Activated CD4-positive, alpha-beta T cell treated with anti-CD3 and anti-CD28 coated beads for 4 hours (primary cell): ENCODE data around the gene HORMAD2.
"Not testable (repeated sequence)": the region's sequence is repeated elsewhere in the genome, so short reads cannot be mapped to it uniquely, and the experiment has no call there.

Source experiments
- DNase-seq, 2 donors: peaks; one replicate each; pipeline ENCODE4 v3.0.0-alpha.2; 2020

HORMAD2 gene

DNA sequence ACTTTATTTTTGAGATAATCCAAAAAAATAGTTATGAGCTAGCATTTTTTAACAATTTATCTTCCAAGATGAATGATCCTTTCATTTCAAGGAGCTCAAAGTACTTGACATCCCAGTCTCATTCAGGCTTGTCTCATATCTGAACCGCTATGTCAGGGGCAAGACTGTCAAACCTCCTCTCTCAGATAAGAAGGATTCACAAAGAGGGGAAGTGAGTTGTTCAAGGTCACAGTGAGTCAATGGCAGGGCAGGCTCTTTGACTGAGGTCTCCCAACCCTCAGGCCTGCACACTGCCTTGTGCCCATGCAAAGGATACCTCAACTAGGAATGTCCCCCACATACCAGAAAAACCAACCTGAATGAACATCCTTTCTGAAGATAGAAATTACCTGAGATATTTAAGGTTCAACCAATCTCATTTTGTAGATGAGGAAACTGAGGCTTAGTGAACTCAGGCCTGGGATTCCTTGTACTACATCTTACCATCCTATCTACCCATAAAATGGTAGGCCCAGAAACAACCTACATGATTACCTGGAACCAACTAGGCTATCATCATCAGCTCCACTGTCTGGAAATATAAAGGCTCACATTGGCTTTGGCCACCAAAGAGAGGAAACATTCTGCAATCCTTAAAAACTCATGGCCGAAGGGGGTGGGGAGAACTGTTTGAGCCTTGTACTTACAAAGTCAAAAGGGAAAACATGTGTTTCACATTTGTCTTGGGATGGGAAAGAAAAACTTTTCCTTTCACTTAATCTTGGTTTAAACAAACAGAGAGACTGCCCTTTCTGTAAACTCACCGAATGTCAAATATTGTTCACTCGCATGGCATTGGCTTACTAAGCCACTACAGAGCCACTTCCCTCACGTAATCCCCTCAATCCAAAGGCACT lies 115.2 kb downstream of the HORMAD2 start:
- DNase-seq, result no peak

DNA sequence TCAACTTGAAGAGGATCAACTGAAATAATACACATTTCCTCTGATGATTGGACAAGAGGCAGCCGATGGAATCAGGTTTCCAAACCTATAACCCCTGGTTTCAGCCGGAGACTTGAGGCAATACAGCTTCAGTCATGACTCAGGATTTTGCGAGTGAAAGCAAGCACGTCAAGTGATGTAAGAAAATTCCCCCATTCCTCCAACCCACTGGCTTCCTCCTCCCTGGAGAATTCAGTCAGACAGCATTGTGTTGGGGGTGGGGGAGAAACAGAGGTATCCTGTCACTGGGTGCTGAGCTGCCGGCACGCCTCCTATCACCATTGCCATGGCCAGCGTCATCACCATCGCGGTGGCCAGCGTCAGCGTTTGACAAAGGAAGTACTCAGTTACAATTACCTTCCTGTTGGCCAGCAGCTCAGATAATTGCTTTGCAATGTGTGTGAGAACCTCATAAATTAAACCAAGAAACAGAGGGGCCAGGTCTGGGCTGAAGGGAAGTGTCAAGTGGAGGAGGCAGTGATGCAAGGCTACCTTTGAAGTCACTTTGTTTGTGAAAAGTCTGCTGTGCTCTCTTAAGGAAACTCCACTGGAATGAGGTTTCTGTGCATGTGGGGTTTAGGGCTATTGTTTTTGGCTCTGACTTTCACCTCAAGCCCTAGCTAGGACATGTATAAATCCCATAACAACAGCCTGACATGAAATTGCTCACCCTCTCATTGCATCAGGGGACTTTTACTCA lies 116.0 kb downstream of the HORMAD2 start:
- DNase-seq, result peak; percentile 36 to 45

DNA sequence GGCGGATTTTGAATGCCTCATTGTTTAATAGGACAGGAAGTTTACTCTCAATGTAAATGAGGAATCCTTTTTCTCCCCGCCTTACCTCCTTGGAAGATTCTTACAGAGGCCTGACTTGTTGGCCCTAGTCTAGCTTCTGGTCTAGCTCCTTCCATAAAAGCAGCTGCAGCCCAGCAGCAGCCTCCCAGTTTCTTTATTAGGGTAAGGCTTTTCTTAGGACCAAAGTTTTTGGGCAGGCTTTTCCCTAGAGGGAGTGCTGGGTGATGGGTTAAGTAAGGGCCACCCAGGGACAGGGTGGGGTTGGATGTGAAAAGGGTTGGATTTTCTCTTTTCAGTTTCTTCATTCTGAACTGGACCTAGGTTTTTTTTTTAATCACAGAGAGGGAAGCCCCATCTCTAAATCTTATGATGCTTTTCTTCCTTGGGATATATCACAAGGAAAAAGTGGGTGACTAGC lies 116.6 kb downstream of the HORMAD2 start:
- DNase-seq, result no peak

DNA sequence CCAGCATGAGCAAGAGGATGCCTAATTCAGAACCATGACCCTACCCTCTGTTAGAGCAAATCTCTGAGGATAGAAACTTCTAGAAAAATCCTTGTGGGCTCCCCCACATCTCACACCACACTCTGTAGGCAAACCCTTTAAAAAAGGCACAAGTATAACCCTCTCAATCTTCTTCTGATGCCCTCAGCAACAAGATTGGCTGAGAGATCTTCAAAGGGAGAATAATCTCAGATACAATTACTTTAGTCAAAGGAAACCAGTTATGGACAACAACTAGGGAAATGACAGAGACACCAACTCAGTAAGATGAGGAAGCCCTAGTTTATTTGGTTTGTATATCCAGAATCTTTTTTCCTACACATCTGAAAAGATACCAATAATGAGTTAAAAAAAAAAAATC lies 117.1 kb downstream of the HORMAD2 start:
- no peak for DNase-seq

DNA sequence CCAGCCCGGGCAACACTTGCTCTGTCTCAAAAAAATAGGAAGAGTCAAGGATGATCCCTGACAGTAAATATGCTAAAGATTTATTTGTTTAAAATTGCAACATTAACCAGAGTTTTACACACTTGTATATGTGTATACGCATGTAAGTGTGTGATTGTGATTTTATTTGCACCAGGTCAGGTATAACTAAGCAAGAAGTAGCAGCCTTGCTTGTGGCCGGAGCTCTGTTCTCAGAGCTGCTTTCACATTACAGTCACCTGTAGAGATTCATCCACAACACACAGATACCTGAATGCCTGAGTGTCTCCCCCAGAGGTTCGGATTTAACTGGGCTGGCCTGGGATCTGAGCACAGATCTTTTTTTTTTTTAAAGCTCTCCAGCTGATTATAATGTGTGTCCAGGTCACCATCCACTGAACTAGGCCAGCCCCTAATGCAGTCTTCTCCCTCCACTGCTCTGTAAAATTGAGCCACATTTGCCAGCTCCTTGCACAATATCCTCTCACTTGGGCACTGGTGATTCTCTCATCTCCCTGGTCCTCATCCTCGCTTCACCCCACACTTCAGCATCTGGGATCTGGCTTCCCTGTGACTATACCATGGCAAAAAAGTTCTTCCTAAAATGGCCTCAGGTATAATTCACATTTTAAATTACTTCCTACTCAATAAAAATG lies 118.0 kb downstream of the HORMAD2 start:
- no peak for DNase-seq

DNA sequence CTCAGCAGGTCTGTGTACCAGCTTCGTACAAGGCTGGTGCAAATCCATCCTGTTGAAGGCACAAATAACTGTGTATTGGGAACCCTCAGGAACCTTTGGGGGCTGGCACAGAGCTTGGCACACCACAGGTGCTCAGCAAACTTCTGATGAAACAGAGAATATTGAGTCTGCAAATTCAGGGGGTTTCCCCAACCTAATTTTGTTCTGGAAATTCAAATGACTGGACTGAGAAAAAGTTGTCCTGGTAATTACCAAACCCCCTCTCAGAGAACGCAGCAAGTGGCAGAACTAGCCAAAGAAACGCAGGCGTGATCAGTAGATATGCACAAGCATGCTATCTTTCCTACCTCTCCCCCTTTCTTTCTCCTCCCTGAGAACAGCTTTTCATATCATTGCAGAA lies 118.7 kb downstream of the HORMAD2 start:
- DNase-seq, result no peak

DNA sequence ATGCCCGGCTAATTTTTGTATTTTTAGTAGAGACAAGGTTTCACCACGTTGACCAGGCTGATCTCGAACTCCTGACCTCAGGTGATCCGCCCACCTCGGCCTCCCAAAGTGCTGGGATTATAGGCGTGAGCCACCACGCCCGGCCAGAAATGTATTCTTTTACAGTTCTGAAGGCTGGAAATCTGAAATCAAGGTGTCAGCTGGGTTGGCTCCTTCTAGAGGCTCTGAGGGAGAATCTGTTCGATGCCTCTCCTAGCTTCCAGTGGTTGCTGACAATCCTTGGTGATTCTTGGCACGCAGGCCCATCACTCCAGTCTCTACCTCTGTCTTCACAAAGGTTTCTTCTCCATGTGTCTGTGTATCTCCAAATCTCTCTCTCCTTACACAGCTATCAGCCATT lies 120.6 kb downstream of the HORMAD2 start:
- DNase-seq, result not testable (repeated sequence)

DNA sequence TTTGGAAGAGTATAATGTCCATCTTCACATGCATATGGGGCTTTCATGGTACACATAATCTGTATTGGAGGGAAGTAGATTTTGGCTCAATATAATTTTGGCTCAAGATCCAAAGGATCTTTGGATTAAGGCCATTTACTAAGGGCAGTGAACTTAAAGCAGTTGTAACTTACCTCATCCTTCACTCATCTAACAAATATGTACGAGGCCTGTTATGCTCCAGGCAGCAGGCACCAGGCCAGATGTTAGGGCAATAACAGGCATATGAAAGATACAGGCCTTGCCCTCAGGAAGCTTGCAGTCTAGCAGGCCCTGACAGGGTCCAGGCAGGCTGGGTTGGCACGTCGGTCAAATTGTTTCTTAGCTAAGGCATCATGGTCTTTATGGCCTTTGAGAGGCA lies 121.7 kb downstream of the HORMAD2 start:
- DNase-seq, result no peak

DNA sequence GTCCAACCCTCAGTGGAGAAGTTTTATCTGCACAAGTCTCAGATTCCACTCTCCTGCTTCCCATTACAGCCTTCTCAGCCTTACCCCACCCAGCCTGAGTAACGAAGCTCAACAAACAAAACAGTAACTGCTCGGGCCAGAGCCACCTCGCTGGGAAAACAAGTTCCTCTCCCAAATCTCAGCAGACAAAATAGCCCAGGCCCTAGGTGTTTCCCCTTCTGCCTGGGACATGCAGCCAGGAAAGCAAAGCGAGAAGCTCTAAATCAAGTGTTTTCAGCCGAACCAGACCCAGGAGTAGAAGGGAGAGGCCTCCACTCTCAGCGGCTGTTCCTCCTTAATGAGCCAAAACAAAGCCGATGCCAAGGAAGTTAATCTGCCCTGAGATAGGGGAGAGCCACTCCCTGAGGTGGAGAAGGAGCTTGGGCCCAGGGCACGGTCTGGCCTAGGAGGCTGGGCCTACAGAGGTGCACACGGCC lies 122.3 kb downstream of the HORMAD2 start:
- DNase-seq, result no peak

DNA sequence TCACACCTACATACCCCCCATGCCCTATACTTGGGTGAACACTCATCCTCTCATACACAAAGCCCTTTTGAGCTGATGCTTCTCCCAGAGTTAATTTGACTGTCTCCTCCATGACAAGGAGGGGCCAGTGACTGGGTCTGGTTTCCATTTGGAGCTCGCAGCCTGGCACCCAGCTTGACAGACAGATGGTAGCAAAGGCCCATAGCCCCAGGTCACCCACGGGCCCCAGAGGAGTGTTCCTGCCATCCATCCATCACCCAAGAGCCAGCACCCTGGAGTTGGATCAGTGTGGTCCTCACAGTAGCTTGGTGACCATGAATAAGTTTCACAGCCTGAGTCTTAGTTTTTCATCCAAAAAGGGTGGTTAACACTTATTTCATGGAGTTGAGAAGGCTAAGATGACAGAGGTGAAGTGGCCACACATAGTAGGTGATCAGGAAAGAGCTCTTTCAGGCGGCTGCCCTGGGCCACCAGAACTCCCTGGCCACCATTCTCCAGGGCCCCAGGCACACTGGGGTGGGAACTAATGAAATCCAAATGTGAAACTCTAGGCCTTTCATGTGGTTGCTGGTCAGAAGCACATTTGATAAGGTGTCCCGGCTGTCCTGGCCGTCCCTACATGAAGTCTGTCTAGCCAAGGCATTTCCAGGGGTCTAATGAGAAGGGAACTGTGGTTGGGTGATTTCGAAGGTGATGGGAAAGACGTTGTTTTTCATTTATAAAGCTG lies 123.9 kb downstream of the HORMAD2 start:
- no peak for DNase-seq

DNA sequence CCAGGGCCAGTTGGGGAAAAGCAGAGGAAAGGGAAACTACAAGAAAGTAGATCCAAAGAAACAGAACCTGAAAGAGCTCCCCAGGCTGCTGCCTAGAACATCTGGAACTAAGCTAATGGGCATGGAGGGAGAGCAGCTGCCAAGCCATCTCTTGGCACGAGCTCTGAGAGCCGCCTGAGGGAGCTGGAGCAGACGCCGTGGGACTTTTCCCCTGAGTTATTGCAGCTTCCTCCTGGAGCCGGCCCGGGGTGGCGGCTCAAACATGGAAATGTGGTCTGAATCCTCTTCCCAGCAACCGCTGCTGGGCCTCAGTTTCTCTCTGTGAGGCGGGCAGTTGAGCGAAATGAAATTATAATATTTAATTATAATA lies 124.5 kb downstream of the HORMAD2 start:
- no peak for DNase-seq

DNA sequence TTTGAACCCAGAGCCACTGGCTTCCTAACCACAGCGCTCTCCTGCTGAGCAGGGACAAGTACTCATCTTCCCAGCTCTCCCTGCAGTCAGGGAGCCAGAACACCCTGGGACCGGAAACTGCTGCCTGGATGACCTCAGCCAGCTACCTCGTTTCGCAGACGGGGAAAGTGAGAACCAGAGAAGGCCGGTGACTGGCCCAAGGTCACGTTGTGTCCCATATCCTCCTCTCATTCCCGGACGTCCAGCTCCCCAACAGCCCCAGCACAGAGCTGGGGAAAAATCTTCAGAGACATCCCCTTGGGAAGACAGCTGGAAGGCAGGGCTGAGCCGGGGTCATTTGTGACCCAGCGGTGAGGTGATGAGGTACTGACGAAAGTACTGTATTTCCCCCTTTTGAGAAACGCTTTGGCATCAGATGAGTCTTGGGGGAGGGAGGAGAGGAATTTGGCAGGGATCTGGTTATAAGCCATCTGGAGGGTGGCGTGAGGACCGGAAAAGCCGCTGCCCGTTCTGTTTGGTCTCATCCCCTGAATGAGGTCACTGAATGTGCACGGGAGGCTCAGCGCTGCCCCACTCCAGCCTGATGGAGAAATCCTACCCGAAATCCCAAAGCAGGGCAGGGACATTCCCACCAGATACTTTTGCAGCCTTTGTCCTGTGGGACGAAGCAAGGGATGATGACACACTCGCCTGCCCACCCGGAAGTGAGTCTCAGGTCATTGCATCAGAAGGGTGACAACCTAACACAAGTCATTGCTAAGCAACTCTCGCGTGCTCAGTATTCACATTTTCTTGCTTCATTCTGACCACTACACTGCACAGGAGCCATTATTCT lies 125.2 kb downstream of the HORMAD2 start:
- no peak for DNase-seq

DNA sequence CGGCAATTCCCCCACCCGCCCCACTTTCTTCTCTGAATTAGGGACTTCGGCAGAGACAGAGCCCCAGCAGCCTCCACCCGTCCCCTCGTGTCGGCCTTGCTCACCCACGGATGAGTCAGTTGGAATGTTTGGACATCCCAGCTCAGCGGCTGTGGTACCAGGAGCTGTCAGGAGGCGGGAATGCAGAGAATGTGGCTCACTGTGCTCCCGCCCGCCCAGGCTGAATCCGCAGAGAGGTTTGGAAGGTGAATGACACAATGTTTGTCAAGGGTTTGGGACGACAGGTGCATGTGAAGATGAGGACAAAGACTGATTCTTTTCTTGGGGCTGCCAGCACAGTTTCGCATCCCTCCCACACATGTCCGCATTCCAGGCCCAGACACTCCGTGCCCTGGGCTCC lies 126.7 kb downstream of the HORMAD2 start:
- no peak for DNase-seq

DNA sequence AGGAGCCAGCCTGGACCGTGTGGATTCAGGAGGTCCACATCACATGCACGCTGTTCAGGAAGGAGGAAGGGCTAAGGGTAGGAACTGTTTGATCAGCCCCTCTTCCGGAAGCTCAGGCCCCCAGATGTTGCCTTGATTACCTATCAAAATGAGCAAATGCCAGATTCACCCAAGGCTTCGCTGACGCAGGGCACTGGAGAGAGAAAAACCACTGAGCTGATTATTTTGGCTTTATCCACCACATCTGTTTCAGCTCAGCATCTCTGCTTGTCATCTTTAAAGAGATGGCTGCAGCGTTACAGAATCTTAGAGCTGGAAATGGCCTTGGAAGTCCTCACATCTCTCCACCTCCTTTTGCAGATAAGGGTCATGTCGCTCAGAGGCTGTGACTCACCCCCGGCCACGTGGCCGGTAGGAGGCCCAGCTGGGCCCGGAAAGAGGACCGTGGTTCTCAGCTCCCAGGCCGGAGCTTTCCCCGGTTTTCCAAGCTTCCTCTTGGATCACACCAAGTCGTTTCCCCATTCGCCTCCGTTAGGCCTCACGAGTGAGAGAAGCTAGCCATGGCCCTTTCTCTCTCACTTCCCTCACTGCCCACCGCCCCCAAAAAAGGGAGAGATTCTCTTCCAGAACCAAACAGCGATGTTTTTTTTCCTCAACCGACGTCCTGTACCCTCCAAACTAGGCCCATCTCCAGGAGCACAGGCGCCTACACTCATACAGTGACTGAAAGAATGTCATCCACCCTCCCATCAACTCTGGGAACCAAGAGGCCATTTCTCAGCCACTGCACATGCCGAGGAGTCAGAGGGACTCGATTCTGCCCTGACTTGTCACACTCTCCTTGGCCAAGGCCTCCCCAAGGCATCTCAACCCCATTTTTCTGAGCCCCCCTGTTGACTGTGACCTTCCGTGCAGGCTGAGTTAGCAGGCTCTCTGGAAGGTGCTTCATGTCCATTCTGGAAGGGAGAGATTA lies 128.7 kb downstream of the HORMAD2 start:
- no peak for DNase-seq

DNA sequence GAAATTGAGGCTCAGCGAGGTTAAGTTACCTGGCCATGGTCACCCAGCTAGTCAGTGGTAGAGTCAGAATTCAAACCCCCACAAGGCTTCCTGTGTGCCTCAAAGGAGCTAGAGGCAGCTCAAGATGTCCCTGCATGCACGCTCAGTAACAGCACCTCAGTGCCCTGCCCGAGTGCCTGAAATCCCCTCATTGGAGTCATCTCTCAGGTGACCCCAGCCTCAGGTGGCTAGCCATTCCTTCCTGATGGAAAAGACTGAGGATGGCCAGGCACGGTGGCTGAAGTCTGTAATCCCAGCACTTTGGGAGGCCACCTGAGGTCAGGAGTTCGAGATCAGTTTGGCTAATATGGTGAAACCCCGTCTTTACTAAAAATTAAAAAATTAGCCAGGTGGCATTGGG lies 129.4 kb downstream of the HORMAD2 start:
- no peak for DNase-seq

DNA sequence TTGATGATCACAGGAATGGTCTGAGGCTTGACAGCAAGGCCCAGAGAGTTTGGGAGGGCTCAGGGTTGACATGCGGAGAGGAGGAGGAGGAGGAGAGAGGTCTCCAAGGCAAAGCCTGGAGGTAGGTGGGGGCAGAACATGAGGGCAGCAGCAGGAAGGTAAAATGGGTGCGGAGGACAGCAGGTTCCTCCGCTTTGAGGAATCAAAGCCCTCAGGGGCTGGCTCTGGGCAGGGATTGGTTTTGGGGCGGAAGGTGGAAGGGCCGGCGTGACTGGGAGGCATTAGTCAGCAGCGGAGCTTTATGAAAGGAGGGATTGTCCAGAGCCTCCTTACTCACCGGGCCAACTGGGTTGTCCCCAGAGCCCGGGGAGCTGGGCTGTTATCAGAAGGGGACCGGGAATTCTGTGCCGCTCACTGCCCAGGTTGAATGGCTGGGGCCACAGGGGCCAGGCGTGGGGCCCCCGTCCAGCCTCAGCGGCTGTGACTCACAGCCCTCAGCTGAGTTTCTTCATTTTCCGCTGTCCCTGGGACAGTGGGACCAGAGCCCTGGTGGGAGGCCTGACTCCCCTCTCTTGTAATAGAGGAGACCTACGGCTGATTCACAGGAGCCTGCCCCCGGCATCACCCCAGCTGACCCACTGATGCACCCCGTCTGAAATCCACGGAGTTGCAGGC lies 130.1 kb downstream of the HORMAD2 start:
- no peak for DNase-seq

DNA sequence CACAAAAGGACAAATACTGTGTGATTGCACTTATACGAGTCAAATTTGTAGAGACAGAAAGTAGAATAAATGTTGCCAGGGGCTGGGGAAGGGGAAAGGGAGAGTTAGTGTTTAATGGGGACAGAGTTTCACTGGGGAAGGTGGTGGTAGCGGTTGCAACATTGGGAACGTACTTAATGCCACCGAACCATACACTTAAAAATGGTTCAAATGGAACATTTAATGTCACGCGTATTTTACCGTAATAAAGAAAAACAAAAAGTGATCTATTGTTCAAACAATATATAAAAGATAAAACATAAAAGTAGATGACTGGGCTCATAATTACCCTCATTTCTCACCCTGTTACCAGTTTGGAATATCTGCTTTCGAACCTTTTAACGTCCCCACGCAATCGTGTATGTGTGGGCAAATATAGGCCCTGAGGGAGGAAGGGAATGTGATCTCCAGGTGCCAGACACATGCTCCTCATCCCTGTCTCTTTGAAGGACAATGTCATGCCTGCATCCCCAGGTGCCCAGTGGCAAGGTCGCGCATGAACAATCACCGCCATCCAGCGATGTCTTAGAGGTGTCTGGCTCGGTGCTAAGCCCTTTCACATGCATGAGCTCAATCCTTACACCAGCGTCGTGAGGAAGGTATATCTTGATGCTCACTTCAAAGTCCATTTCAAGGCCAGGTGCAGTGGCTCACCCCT lies 131.0 kb downstream of the HORMAD2 start:
- DNase-seq, result no peak

DNA sequence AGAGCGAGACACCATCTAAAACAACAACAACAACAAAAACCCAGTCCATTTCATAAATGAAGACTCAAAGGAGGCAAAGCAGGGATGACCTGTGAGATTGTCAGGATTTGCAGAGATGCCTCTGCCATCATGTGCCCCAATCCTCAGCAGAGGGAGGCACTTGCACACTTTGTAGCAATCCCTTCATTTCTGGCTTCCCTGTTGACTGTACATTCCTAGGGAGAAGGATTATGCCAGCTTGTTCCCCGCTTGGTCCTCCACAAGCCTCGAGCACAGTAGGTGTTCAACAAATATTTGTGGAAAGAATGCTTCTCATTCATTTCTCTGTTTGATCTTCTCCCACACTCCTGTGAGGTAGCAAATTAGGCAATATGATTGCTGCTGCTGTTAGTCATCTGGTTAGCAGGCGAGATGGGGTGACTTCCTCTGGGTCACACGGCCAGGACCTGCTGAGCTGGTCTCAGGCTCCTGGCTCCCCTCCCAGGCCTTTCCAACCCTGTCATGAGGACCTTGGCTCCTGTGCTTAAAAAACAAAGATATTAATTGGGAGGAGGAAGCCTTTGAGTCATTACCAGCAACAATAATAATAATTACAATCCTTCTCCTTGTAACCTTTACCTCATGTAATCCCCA lies 132.2 kb downstream of the HORMAD2 start:
- no peak for DNase-seq

DNA sequence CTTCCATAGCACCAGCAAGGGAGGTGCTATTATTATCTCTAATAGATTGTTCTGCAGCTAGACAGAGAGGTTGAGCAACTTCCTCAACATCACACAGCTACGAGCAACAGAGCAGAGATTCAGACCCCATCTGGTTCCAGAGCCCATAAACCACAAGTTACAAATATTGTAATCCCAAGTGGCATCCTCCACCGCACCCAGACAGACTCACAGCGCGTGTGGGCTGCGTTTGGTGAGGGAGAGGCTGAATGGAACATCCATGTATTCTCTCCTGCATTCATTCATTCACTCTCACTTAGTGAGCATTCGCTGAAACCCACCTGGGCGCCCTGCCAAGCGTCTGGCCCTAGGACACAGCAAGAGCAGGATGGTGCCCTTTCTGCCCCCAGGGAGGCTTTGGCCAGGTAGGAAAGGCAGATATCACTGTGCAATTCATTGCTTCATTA lies 132.8 kb downstream of the HORMAD2 start:
- DNase-seq, result no peak
